GM19351 (cell line): ENCODE results near the gene CELF5.
"Not testable (repeated sequence)": the region's sequence is repeated elsewhere in the genome, so short reads cannot be mapped to it uniquely, and the experiment has no call there.

Source experiments
- ATAC-seq: cut with Tn5 transposase; IDR thresholded peaks from one replicate; pipeline ENCODE4 v1.9.1; 2021; ENCODE audit warnings: mild to moderate bottlenecking, moderate library complexity; ENCODE audit not compliant: unreplicated experiment

The CELF5 gene

DNA sequence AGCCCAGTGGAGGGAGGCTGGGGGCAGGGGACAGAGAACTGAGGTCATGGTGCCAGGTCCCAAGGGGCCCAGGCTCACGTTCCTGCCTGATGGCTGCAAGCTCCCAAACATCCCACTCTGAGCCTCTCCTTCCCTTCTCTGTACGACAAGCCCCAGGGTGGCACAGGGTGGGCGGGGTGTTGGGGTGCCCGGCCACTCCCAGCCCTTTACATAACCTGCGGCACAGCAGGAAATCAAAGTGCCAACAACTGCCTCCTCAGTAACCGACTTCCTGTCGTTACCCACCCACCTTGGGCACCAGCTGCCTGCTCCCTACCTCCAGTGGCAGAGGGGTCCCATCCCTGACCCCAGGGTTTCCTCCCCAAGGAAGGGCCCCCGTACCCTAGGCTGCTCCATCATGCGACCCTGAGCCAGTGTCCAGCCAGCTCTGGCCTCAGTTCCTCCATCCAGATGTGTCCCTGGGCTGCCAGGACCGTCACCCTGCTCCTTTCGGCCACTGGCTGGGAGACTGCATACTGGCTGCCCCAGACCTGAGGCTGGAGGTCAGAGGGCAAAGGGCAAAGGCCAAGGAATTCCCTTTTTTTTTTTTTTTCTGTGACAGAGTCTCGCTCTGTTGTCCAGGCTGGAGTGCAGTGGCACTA is 114.2 kb downstream of the CELF5 start:
- no peak for ATAC-seq

DNA sequence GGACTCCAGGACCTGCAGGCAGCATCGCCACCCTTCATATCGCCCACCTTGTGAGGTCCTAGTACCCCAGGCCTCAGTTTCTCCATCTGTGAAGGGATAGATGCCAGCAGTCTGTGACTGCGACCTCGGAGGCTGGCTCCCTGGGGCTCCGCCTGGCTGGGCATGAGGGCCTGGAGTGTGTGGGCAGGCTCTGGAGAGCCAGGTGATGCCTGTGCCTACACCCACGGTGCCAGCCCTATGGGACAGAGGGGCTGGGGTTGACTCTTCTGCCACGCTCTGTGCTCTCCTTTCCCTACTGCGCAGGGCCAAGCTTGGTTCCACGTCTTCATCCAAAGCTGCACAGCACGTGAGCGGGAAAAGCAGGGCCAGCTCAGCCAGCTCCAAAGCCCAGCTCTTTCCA is 115.9 kb downstream of the CELF5 start:
- ATAC-seq, result no peak

- ATAC-seq, result no peak
Observed at GRCh38 chr19:3342246-3342645, 117.8 kb downstream of the CELF5 start.

- ATAC-seq, result not testable (repeated sequence)
Observed at GRCh38 chr19:3342962-3343361, 118.5 kb downstream of the CELF5 start.

DNA sequence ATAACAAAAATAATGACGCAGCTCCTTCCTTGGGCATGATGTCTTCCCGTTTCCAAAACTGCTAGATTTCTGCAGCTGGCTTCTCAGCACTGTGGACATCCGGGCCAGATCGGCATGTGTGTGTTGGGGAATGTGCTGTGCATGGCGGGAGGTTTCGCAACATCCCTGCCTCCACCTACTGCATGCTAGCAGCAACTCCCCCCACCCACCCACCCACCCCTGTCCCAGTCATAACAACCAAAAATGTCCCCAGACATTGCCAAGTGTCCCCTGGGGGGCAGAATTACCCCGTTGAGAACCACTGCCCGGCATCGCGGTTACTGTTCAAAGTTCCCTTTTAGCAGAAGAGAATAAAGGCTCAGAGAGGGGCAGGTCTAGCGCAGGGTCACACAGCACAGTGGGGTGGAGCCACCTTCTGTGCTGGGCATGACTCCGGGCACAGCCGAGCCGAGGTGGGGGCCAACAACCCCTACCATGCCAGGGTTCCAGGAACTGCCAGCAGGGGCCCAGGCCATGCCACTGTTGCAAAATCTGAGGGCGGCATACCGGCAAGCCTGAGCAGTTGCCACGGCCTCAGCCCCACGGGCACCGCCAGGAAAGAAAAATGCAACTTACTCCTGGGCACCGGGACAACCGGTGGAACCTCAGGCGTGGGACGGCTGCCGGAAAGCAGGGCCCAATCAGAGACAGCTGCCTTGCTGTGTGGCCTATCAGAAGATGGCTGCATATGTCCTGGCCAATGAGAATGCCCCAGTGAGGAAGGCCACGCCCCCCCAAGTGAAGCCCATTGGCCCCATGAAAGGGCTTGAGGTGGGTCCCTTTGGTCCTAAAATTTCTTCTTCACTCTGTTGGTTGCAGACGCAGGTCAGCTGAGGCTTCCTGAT is 119.4 kb downstream of the CELF5 start:
- ATAC-seq, result no peak

- no peak for ATAC-seq
Observed at GRCh38 chr19:3344608-3345598, 120.4 kb downstream of the CELF5 start.

DNA sequence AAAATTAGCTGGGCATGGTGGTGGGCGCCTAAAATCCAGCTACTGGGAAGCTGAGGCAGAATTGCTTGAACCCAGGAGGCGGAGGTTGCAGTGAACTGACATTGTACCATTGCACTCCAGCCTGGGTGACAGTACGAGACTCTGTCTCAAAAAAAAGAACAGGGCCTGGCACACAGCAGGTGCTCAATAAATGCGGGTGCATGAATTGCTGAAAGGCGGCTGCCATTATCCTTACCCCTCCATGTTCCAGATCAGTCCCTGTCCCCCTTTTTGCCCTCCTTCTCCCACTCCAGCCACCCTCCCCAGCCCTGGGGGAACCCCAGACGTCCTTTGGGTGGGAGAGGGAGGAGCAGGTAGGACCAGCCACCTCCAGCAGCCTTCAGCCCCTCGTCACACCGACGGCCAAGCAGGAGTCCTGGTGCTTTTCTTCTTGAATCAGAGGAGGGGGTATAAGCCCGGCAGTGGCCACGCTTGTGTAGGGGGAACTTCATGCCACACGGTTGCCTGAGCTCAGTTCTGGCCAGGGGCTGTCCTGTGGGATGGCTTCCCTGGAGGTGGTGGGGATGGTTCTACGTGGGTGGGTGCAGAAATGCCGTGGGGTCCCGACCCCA is 121.5 kb downstream of the CELF5 start:
- no peak for ATAC-seq
